GM18873 (cell line): ENCODE data around the gene EDRF1.

ENCODE experiments used
- ATAC-seq: cut with Tn5 transposase; IDR thresholded peaks from one replicate; pipeline ENCODE4 v1.9.1; 2021; ENCODE audit warnings: mild to moderate bottlenecking, moderate library complexity, moderate number of reproducible peaks; ENCODE audit not compliant: unreplicated experiment, low FRiP score

EDRF1 gene

GRCh38 chr10:125756853-125757487 lies 37.5 kb downstream of the EDRF1 start:
- no peak for ATAC-seq

- ATAC-seq: no peak
These were observed 38.2 kb downstream of the EDRF1 start for GRCh38 chr10:125757742-125758141.

DNA sequence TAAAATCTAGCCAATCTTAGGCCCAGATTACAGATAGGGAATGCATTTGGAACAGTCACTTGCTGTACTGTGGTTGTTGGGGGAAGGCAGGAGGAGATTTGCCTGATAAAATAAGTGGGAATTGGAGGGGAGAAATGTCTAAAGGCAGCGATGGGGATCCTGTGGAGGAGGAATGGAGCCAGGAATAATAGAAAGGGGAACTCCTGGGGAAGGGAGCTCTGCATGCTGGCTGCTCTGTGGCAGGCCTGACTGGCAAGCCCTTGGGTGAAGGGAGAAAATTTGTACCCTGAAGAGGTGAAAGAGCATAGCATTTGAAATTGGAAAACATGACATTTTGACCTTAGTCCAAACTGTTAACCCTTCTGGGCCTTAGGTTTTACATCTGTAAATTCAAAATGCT lies 42.5 kb downstream of the EDRF1 start:
- no peak for ATAC-seq

GRCh38 chr10:125762692-125763648 lies 43.5 kb downstream of the EDRF1 start:
- ATAC-seq: no peak

DNA sequence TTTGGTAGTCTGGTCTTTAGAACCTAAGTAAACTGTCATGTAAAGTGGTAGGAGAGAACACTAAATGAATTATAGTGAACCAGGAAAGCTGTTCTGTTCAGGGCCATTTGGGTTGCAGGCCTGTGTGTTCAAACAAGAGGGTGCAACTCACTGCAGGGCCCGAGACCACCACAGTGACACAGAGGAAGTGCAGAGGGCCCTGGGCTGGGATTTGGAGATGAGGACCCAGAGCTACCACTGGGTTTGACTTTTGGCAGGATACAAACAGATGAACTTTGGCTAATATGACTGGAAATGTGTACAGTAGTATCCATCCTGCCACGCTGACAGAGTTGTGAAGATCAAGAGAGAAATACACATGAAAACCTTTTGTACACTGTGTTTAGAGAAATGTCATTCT lies 46.3 kb downstream of the EDRF1 start:
- ATAC-seq: no peak

GRCh38 chr10:125766511-125766910 lies 47.0 kb downstream of the EDRF1 start:
- no peak for ATAC-seq

GRCh38 chr10:125768219-125768855 lies 48.8 kb downstream of the EDRF1 start:
- no peak for ATAC-seq

DNA sequence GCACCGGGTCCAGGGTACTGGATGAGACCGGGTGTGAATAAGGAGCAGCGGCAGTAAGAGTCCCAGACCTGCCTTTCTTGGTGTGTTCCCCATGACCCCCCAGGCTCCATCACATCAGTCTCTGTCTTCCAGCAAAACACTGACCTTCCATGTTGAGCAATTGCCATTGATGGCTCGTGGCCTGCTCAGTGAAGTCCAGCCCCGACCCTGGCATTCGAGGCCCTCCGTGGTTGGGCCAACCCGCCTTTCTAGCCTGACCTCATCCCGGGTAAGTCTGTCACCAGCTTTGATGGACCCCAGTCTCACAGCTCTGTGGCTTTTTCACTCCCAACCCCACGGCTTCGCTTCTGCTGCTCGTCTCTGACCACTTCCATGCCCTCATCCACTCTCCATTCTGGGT lies 49.7 kb downstream of the EDRF1 start:
- no peak for ATAC-seq

DNA sequence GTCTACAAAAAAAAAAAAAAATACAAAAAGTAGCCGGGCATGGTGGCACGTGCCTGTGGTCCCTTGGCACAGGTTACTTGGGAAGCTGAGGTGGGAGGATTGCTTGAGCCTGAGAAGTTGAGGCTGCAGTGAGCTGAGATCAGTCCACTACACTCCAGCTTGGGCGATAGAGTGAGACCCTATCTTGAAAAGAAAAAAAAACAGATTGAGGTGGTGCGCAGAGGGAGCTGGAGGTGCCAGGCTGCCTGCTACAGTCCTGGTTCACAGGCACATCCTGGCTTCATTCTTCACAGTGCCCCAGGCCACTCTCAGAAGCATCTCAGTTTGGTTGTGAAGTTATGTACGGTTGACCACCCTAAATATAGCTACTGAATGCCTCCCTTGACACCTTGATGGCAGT lies 51.3 kb downstream of the EDRF1 start:
- ATAC-seq: no peak

DNA sequence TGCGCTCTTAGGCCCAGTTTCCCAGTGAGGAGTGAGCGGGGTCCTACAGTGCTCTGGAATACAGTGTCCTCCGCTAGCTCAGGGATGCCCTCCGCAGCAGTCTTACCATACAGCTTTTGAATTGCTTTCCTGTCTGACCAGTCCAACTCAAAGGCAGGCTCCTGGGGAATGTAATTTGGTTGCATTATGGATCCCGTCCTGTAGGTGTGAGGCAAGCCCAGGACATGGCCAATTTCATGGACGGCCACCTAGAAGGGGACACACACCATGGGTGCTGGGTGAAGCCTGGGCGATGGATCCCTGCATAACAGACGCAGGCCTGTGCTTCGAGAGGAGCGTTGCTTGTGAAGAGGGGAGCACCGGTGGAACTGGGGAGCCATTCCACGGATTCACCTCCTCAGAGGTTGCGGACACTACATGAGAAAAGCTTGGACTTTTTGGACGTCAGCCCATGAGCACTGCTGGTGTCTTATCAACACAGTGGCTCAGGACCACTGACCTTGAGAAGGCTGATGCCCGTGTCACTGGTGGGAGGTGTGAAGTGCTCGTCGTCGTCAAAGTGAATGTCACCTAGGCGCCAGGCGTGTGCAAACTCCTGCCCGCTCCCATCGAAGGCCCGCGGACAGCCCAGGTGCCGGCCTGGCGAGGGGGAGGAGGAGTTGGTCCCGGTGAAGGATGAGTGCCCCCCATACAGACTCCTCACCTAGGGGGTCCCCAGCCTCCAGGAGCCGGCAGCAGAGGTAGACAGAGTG lies 52.8 kb downstream of the EDRF1 start:
- ATAC-seq: no peak

GRCh38 chr10:125772864-125773180 lies 53.3 kb downstream of the EDRF1 start:
- ATAC-seq: no peak

DNA sequence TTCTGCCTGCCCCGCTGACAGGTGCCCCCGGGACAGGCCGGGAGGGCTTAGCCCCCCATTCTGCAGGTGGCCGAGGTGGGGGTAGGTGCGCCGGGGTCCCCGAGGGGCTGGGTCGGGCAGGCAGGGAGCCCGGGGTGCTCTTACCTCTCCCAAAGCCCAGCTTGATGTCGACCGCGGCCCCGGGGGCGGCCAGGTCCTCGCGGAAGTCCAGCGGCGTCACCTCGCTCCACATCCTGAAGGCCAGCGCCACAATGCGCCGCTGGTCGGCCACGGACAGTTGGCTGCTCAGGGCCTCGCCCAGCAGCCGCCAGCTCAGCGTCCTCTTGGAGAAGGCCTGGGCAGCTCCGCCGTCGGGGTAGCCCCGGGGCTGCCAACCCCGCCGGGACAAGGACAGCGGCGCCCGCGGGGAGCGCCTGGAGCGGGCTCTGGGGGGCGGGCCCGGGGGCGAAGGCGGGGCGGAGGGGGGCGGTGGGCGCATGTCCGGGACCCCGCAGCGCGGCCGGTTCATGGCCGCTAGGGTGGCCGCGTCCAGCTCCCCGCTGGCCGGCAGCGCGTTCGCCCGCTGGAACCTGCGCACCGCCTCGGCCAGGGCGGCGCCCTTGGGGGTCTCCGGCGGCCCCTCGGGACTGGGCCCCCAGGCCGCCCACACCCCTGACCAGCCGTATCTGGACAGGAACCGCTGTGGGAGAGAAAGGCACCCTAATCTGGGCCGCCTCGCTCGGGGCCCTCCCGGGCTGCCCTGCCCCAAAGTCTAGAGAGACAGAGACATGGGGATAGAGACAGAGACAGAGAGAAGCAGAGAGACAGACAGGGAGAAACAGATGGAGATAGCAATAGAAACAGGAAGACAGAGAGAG lies 54.4 kb downstream of the EDRF1 start:
- ATAC-seq: no peak

- ATAC-seq: no peak
These were observed 55.2 kb downstream of the EDRF1 start for GRCh38 chr10:125774581-125775191.

GRCh38 chr10:125775491-125776106 lies 56.1 kb downstream of the EDRF1 start, which contains the start of gene MMP21:
Gene MMP21, minus strand, starts transcription at chr10:125775821. Its CDS starts 0 bp downstream, at chr10:125775821.
- no peak for ATAC-seq

GRCh38 chr10:125777806-125778205 lies 58.3 kb downstream of the EDRF1 start:
- ATAC-seq: no peak

DNA sequence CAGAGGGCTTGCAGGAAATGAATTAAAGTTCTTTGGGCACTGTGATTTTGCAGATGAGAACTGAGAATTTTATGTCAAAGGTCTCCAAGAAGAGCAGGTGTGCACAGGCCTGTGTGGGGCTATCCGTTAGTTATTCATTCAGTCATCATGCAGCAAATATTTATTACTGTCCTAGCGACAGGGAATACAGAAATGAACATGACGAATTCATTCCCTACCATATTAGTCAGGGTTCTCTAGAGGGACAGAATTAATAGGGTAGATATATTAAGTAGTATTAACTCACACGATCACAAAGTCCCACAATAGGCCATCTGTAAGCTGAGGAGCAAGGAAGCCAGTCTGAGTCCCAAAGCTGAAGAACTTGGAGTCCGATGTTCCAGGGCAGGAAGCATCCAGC lies 59.0 kb downstream of the EDRF1 start:
- ATAC-seq: no peak

DNA sequence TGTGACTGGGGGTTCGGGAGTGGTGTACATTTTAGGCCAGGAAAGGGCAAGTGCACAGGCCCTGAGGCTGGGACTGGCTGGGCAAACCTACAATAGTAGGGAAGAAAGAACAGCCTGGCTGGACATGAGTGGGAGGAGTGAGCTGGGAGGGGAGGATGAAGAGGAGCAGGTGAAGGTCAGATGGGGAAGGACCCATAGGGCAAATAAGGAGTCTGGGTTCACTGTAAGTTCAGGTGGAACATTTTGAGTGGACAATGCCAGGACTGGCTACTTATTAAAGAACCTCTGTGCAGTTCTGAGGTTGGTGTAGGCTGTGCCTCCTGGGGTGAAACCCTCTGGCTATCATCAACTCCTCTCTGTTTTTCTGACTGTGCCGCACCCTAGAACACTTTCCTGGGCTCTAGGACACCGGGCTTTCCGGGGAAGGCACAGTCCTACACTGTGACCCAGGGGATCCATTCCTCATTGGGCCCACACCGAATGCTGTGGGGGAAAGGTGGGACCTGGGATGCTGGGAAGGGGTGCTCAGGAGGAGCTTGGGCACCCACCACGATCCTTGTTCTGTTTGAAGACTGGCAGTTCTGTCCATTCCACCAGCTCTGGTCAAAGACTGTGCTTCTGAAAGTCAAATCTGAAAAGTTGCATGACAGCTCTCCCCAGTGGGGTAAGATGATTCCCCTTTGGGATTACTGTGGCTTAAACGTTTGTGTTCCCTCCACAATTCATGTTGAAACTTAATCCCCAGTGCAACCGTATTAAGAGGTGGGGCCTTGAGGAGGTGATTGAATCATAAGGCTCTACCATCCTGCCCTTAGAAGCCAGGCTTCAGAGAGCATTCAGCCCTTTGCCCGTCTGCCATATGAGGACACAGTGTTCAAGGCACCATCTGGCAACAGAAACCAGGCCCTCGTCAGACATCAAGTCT lies 60.2 kb downstream of the EDRF1 start:
- no peak for ATAC-seq

DNA sequence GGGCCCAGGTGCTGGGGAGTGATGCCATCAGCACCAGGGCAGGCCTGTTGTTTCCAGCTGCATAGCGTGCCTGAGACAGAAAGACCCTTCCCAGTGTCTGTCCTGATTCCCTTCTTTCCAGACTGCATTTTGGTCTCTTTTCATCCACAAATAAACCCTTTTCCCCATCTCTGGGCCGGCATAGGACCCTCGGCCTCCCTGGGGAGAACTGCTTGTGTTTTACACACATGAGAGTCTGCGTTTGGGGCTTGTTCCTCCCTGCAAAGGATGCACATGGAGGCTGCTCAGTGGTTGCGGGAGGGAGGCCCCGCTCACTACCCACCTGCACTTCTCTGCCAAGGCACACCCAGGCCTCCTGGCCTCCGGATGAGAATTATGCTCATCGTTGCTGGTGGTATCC lies 61.9 kb downstream of the EDRF1 start:
- ATAC-seq: no peak
